ENCODE data around the gene SOX18.

DNA sequence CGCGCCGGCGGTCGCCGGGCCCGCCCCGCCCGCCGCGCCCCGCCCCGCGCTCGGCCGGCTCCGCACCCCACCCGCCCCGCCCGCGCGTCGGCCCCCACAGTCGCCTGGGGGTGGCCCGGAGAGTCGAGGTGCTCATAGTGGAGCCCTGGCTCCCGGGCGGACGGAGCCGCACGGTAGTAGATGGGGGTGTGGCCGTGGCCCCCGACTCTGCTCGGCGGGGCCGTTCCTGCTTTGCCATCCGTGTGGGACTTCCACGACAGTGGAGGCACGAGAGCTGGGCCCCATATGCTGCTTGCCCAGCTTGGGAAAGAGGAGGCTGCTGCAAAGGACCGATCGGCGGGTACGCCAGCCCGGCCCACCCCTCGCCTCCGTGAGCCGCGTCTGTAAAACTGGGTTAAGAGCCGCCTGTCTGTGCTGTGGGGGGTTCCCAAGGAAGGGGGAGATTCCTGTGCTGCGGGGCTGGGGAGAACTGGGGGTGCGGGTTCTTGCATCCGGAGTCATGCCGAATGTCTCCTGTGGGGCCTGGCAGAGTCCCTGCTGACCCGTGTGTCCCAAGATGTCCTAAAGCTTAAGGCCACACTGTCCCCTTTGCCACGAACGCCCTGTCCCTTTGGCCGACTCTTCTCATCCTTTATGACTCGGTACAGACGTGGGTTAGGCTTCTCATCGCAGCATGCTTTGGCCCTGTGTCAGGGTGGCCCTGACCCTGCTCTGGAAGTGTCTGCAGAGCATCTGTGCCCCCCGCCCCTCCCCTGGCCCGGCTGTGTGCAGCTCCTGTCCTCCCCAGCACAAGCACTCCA lies 30.8 kb upstream of the SOX18 start, which contains the start of gene OPRL1:
- no peak for TF ChIP-seq CTCF (conservative IDR thresholded peaks at IDR 0.05 in 1 of 2, IDR thresholded peaks at IDR 0.05 in 1 of 2; ENCODE audit: extremely low read depth in 1 of 2, insufficient read depth in 1 of 2, low read depth in 1 of 2, low read length in 2 of 2)
- TF ChIP-seq EZH2 (IDR thresholded peaks at IDR 0.05; ENCODE audit: borderline replicate concordance, low read length), result no peak
